ENCODE results near the gene NMD3.
A peak's percentile ranks its signal among the peaks of the same experiment; 100 is the strongest.
"Not testable (repeated sequence)": the region's sequence is repeated elsewhere in the genome, so short reads cannot be mapped to it uniquely, and the experiment has no call there.

The NMD3 gene

GRCh38 chr3:161231861-161232260 is 10.8 kb downstream of the NMD3 start:
- no peak for DNase-seq

- DNase-seq, result no peak
Observed at GRCh38 chr3:161233557-161233956, 12.4 kb downstream of the NMD3 start.

GRCh38 chr3:161236240-161236639 is 15.1 kb downstream of the NMD3 start:
- DNase-seq, result no peak

- no peak for DNase-seq
Observed at GRCh38 chr3:161239700-161240099, 18.6 kb downstream of the NMD3 start.

GRCh38 chr3:161244538-161244937 is 23.4 kb downstream of the NMD3 start:
- DNase-seq, result no peak

GRCh38 chr3:161247049-161247448 is 25.9 kb downstream of the NMD3 start:
- DNase-seq, result no peak

- no peak for DNase-seq
Observed at GRCh38 chr3:161250116-161250515, 29.0 kb downstream of the NMD3 start.

GRCh38 chr3:161251716-161252115 is 30.6 kb downstream of the NMD3 start:
- DNase-seq, result no peak

- DNase-seq, result no peak
Observed at GRCh38 chr3:161252143-161252542, 31.0 kb downstream of the NMD3 start.

- DNase-seq, result no peak
Observed at GRCh38 chr3:161253711-161254110, 32.6 kb downstream of the NMD3 start.

GRCh38 chr3:161254861-161255260 is 33.8 kb downstream of the NMD3 start:
- no peak for DNase-seq

GRCh38 chr3:161263057-161263456 is 41.9 kb downstream of the NMD3 start:
- no peak for DNase-seq

GRCh38 chr3:161264852-161265251 is 43.7 kb downstream of the NMD3 start:
- no peak for DNase-seq

- DNase-seq, result no peak
Observed at GRCh38 chr3:161265916-161266571, 44.9 kb downstream of the NMD3 start.

- DNase-seq, result no peak
Observed at GRCh38 chr3:161266731-161267150, 45.6 kb downstream of the NMD3 start.

- DNase-seq, result no peak
Observed at GRCh38 chr3:161267646-161268045, 46.5 kb downstream of the NMD3 start.

GRCh38 chr3:161268601-161269000 is 47.5 kb downstream of the NMD3 start:
- DNase-seq, result no peak

- DNase-seq, result no peak
Observed at GRCh38 chr3:161270991-161271390, 49.9 kb downstream of the NMD3 start.

GRCh38 chr3:161271646-161272045 is 50.5 kb downstream of the NMD3 start:
- no peak for DNase-seq

- no peak for DNase-seq
Observed at GRCh38 chr3:161272524-161272923, 51.4 kb downstream of the NMD3 start.

GRCh38 chr3:161273589-161274218 is 52.6 kb downstream of the NMD3 start:
- peak; percentile 8 to 13 for DNase-seq

GRCh38 chr3:161274691-161275298 is 53.7 kb downstream of the NMD3 start:
- DNase-seq, result peak; percentile 32 to 56

GRCh38 chr3:161275919-161276318 is 54.8 kb downstream of the NMD3 start:
- DNase-seq, result no peak

GRCh38 chr3:161282387-161282786 is 61.3 kb downstream of the NMD3 start:
- not testable (repeated sequence) for DNase-seq

Data from activated CD4-positive, alpha-beta T cell treated with anti-CD3 and anti-CD28 coated beads, Interleukin-2, amount 50 U/mL, for 48 hours (primary cell).